Mesodermal cell (in vitro differentiated cells): ENCODE results near the gene METTL2B.

Source experiments
- H3K27ac ChIP-seq: 2 replicates; pipeline ENCODE4 v1.7.0; 2013; ENCODE audit warnings: mild to moderate bottlenecking, low read depth, low read length, moderate library complexity; ENCODE audit not compliant: severe bottlenecking
- H3K36me3 ChIP-seq: 2 replicates; pipeline ENCODE4 v1.7.1; 2013; ENCODE audit warnings: mild to moderate bottlenecking, low read length, moderate library complexity; ENCODE audit not compliant: control insufficient read depth, insufficient read depth
- H3K4me1 ChIP-seq: one replicate; pipeline ENCODE4 v1.7.1; 2013; ENCODE audit warnings: mild to moderate bottlenecking, low read length; ENCODE audit not compliant: insufficient read depth, control insufficient read depth, poor library complexity, severe bottlenecking
- H3K4me3 ChIP-seq: 2 replicates; pipeline ENCODE4 v1.7.0; 2013; ENCODE audit warnings: low read length, control low read depth, mild to moderate bottlenecking; ENCODE audit not compliant: insufficient read depth, poor library complexity, severe bottlenecking; ENCODE audit errors: extremely low read depth
- H3K9me3 ChIP-seq: 2 replicates; pipeline ENCODE4 v1.7.1; 2013; ENCODE audit warnings: mild to moderate bottlenecking, low read length, moderate library complexity; ENCODE audit not compliant: control insufficient read depth
- WGBS, 2 experiments: methylation state at CpG; one replicate each; pipeline ENCODE4 v1.1.5; 2013; ENCODE audit warnings: missing lambda C conversion rate in 2 of 2; ENCODE audit not compliant: insufficient coverage in 2 of 2; 5-methylcytosine and 5-hydroxymethylcytosine counted together

Gene METTL2B

GRCh38 chr7:128443831-128444600 is 32.5 kb upstream of the METTL2B start:
- Histone ChIP-seq H3K36me3 (no peaks in the 10 kb centered on the region), H3K4me3 (no peak overlapping the region), H3K27ac (no peak overlapping the region), H3K9me3 (no peaks in the 10 kb centered on the region), H3K4me1 (no peaks in the 10 kb centered on the region)
- WGBS, 2 experiments, result 92 to 94% methylated on average over 6 to 7 of the region's 7 CpGs

- H3K4me1 ChIP-seq, result no peaks in the 10 kb centered on the region
- WGBS, 2 experiments, result 92 to 96% methylated on average over 4 of the region's 5 CpGs
These were observed 30.2 kb upstream of the METTL2B start for GRCh38 chr7:128446306-128446705.

DNA sequence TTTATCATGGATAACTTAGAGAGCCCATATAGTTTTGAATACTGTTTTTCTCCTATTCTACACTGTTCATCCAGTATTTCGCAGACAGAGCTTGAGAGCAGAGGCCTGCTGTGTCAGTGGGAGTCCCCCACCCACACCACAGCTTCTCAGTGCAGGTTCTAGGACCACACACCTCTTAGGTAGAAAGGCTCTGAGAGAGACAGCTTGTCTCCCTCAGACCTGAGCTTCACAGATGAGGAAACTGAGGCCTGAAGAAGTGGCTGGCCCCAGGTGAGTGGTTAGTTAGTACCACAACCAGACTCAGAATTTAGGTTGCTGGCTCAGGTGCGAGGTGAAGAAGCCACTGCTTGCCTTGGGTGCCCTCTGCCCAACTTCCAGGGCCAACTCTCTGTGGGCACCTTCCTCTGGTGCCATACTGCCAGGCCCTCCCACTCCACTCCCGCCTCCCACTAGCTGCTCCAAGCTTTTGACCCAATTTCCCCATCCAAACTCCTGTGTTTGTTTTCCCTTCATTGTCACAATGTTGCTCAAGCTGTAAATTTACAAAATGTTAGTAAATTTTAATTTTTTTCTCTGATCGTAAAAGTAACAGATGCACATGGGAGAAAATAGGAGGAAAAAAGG is 28.5 kb upstream of the METTL2B start:
- H3K4me1 ChIP-seq, result no peaks in the 10 kb centered on the region
- 100% methylated on average over 1 of the region's 4 CpGs for WGBS, 2 experiments
- no peaks in the 10 kb centered on the region for H3K36me3 ChIP-seq
- H3K4me3 ChIP-seq, result no peak overlapping the region
- H3K27ac ChIP-seq, result no peak overlapping the region
- H3K9me3 ChIP-seq, result no peaks in the 10 kb centered on the region

More at GRCh38 chr7:128446306-128446705, 30.2 kb upstream of the METTL2B start:
- Histone ChIP-seq H3K27ac (no peak overlapping the region), H3K9me3 (no peaks in the 10 kb centered on the region), H3K36me3 (no peaks in the 10 kb centered on the region), H3K4me3 (no peak overlapping the region)

DNA sequence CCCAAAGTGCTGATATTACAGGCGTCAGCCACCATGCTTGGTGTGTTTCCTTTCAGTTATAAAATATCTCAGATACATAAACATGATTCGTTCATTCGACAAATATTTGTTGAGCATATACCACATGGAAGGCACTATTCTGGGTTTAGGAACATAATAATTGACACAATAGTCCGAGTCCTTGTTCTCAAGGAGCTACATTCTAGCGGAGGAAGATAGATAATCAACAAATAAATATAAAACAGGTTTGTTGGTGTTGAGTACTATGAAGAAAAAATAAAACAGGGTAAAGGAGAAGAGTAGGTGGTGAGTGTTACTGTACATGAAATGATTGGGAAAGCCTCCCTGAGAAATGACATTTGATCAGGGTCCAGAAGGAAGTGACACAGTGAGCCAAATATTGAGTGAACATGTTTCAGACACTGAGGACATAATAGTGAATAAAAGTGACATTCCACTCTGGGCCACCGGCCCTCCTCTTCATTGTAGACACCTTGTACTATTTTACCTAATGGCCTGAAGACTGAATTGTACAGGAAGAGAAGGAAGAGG is 27.7 kb upstream of the METTL2B start:
- H3K9me3 ChIP-seq, result no peaks in the 10 kb centered on the region
- no peak overlapping the region for H3K27ac ChIP-seq
- 100% methylated on average over 1 of the region's 6 CpGs; no CpG with 5 or more reads in 1 of the 2 experiments for WGBS, 2 experiments
- H3K4me3 ChIP-seq, result no peak overlapping the region
- peaks cover 5% of the 10 kb centered on the region for H3K4me1 ChIP-seq
- H3K36me3 ChIP-seq, result no peaks in the 10 kb centered on the region

DNA sequence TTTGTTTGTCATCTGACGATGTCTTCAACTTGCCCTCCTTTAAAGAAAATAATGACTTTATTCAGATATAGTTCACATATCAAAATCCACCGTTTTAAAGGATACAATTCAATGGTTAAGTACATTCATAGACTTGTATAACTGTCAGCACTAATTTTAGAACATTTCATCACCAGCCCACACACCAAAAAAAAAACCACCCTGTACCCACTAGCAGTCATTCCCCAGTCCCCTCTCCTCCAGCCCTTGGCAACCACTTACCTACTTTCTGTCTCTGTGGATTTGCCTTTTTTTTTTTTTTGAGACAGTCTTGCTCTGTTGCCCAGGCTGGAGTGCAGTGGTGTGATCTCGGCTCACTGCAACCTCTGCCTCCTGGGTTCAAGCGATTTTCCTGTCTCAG is 26.1 kb upstream of the METTL2B start:
- peaks cover 16% of the 10 kb centered on the region for H3K4me1 ChIP-seq
- H3K27ac ChIP-seq, result no peak overlapping the region
- H3K4me3 ChIP-seq, result no peak overlapping the region
- H3K36me3 ChIP-seq, result no peaks in the 10 kb centered on the region
- WGBS, 2 experiments, result 60 to 79% methylated on average over 1 to 3 of the region's 4 CpGs
- no peaks in the 10 kb centered on the region for H3K9me3 ChIP-seq

- no peaks in the 10 kb centered on the region for H3K36me3 ChIP-seq
- no peak overlapping the region for H3K27ac ChIP-seq
- no peaks in the 10 kb centered on the region for H3K9me3 ChIP-seq
- peaks cover 16% of the 10 kb centered on the region for H3K4me1 ChIP-seq
- WGBS, 2 experiments, result 58 to 100% methylated on average over 1 to 2 of the region's 5 CpGs
- H3K4me3 ChIP-seq, result no peak overlapping the region
These were observed 25.6 kb upstream of the METTL2B start for GRCh38 chr7:128450913-128451312.

DNA sequence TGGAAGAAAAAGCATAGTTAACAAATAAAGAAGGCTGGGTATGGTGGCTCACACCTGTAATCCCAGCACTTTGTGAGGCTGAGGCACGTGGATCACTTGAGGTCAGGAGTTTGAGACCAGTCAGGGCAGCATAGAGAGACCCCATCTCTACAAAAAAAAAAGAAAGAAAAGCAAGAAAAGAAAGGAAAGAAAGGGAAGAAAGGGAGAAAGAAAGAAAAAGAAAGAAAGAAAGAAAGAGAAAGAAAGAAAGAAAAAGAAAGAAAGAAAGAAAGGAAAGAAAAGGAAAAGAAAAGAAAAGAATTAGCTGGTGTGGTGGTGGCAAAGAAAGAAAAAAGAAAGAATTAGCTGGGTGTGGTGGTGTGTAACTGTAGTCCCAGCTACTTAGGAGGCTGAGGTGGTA is 24.0 kb upstream of the METTL2B start:
- no peak overlapping the region for H3K27ac ChIP-seq
- peaks cover 6% of the 10 kb centered on the region for H3K36me3 ChIP-seq
- 100% methylated on average over 1 of the region's 1 CpG; no CpG with 5 or more reads in 1 of the 2 experiments for WGBS, 2 experiments
- H3K9me3 ChIP-seq, result no peaks in the 10 kb centered on the region
- H3K4me1 ChIP-seq, result peaks cover 22% of the 10 kb centered on the region
- H3K4me3 ChIP-seq, result no peak overlapping the region

- Histone ChIP-seq H3K36me3 (peaks cover 20% of the 10 kb centered on the region), H3K9me3 (no peaks in the 10 kb centered on the region), H3K27ac (peak overlapping the region; percentile 94), H3K4me3 (no peak overlapping the region), H3K4me1 (peaks cover 29% of the 10 kb centered on the region)
- WGBS, 2 experiments, result 19 to 20% methylated on average over 16 to 18 of the region's 23 CpGs
These were observed 22.4 kb upstream of the METTL2B start for GRCh38 chr7:128453836-128454804.

GRCh38 chr7:128454808-128455542 is 21.6 kb upstream of the METTL2B start:
- H3K36me3 ChIP-seq, result peaks cover 25% of the 10 kb centered on the region
- WGBS, 2 experiments, result 77 to 86% methylated on average over 16 of the region's 25 CpGs
- peak overlapping the region; percentile 94 for H3K27ac ChIP-seq
- H3K4me3 ChIP-seq, result peak overlapping the region; percentile 71
- no peaks in the 10 kb centered on the region for H3K9me3 ChIP-seq
- H3K4me1 ChIP-seq, result peaks cover 29% of the 10 kb centered on the region
